Breast epithelium (tissue), 4 donors: ENCODE results near the gene PRDM1. TPM values are rescaled to one million over a fixed set of nuclear protein-coding genes. Genes with fewer than 3 reads are reported as not detected.

Source experiments
- DNase-seq, 2 donors: peaks; one replicate each; pipeline ENCODE4 v3.0.0-alpha.2; 2019; ENCODE audit warnings: low spot score in 2 of 2
- H3K27ac ChIP-seq, 2 donors: fragments of 200-600 bp; sonication (generic) in 1 of 2; one replicate each; pipeline ENCODE4 v1.5.1; 2016 to 2019; ENCODE audit warnings: mild to moderate bottlenecking in 1 of 2
- H3K27me3 ChIP-seq, 2 donors: fragments of 200-600 bp; sonication (generic) in 1 of 2; one replicate each; pipeline versions ENCODE4 v1.5.1 to v1.6.0; 2017 to 2019; ENCODE audit warnings: control low read depth in 1 of 2, mild to moderate bottlenecking in 1 of 2
- H3K36me3 ChIP-seq: fragments of 200-600 bp; one replicate; pipeline ENCODE4 v1.5.1; 2019
- H3K4me1 ChIP-seq, 2 donors: fragments of 200-600 bp; sonication (generic); one replicate each; pipeline ENCODE4 v1.5.1; 2016 to 2019; ENCODE audit warnings: control low read depth in 1 of 2
- H3K4me3 ChIP-seq, 3 donors: fragments of 200-600 bp; sonication (generic); 1 replicate in 2 of 3; 2 replicates in 1 of 3; pipeline ENCODE4 v1.5.1; 2016 to 2019; ENCODE audit warnings: mild to moderate bottlenecking in 3 of 3, moderate library complexity in 2 of 3
- H3K9me3 ChIP-seq, 2 donors: fragments of 200-600 bp; sonication (generic) in 1 of 2; one replicate each; pipeline ENCODE4 v1.5.1; 2016 to 2019; ENCODE audit warnings: control low read depth in 1 of 2
- POLR2A ChIP-seq: fragments of 450-650 bp; IDR thresholded peaks from one replicate; pipeline ENCODE4 v1.6.1; 2016; ENCODE audit warnings: antibody characterized with exemption, mild to moderate bottlenecking, moderate library complexity
- POLR2AphosphoS5 ChIP-seq, 3 donors: sonication (generic); formaldehyde crosslinking; IDR thresholded peaks; one replicate each; pipeline ENCODE4 v1.6.1; 2017; ENCODE audit warnings: antibody characterized with exemption in 3 of 3
- intact Hi-C: fragments of 100-400 bp; cut with DNase I; formaldehyde crosslinking; loops from one replicate; pipeline ENCODE4 v1.15.1; 2023; ENCODE audit warnings: low total_unique reads
- total RNA-seq, 3 donors: library from RNA; depleted of rRNA; stranded (reverse); fragments of >200 nt; gene quantifications; one replicate each; pipeline ENCODE4 v1.1.0, GENCODE V29; 2016
- TF ChIP-seq, protein P1 (sequence below), 3 donors: fragments of 450-650 bp; IDR thresholded peaks; one replicate each; pipeline ENCODE4 v1.5.1; 2016 to 2017; ENCODE audit warnings: antibody characterized with exemption in 3 of 3, mild to moderate bottlenecking in 3 of 3, moderate library complexity in 3 of 3

The PRDM1 gene
- total RNA-seq, 3 donors from 2014 or later: 6.9 to 16.0 (median 13.1) TPM

DNA sequence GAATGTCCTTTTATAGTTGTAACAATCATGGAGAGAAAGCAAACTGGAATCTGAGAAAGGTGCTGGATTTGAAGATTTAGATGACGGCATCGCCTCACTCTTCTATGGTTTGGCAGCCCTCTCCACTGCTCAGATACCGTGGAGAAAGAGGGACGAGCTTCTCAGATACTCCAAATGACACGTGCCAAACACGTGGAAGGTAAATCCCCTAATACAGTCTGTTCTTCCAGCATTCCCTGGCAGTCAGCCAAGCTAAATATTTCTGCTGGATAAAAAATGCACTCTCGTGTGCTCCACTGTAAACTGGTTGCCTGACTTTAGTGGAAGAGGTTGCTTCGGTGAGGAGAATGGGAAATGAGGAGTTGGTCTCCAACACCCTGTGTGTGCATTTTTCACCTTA lies 16.7 kb upstream of the PRDM1 start:
- intact Hi-C loops: no loop called here
- no peak overlapping the region for H3K4me3 ChIP-seq
- H3K27me3 ChIP-seq: no peaks in the 10 kb centered on the region
- H3K36me3 ChIP-seq: no peaks in the 10 kb centered on the region
- TF ChIP-seq, protein P1, sequence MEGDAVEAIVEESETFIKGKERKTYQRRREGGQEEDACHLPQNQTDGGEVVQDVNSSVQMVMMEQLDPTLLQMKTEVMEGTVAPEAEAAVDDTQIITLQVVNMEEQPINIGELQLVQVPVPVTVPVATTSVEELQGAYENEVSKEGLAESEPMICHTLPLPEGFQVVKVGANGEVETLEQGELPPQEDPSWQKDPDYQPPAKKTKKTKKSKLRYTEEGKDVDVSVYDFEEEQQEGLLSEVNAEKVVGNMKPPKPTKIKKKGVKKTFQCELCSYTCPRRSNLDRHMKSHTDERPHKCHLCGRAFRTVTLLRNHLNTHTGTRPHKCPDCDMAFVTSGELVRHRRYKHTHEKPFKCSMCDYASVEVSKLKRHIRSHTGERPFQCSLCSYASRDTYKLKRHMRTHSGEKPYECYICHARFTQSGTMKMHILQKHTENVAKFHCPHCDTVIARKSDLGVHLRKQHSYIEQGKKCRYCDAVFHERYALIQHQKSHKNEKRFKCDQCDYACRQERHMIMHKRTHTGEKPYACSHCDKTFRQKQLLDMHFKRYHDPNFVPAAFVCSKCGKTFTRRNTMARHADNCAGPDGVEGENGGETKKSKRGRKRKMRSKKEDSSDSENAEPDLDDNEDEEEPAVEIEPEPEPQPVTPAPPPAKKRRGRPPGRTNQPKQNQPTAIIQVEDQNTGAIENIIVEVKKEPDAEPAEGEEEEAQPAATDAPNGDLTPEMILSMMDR (IDR thresholded peaks at IDR 0.05): no peak
- peak in 1 of 3 donors; percentile 47 for TF ChIP-seq POLR2AphosphoS5 (IDR thresholded peaks at IDR 0.05)
- H3K9me3 ChIP-seq: no peaks in the 10 kb centered on the region
- peaks cover 0 to 4% of the 10 kb centered on the region in 2 donors for H3K4me1 ChIP-seq
- peak in 1 of 2 donors; percentile 27 for DNase-seq
- H3K27ac ChIP-seq: no peak overlapping the region

DNA sequence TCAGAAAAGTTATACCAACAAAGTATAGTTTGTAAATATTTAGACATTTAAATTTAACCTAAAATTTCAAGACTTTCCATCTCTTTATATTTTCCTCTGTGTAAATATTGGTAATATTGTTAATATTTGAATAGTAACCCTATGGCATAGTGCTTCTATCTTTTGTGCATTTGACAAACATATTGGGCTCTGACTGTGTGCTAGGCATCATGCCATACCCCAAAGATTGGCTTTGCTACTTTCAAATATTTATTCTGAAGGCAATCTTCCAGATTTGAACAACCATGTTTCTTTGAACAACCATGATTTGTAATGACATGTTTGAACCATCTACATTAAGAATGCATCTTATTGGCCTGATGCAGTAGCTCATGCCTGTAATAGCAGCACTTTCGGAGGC lies 15.5 kb upstream of the PRDM1 start:
- no peak for DNase-seq
- H3K4me1 ChIP-seq: peaks cover 0 to 4% of the 10 kb centered on the region in 2 donors
- intact Hi-C loops: loop anchor here (5.0 kb wide), 1 partner anchor 353 kb away; no protein-coding TSS in a partner anchor
- H3K36me3 ChIP-seq: no peaks in the 10 kb centered on the region
- no peak for TF ChIP-seq POLR2A
- TF ChIP-seq POLR2AphosphoS5 (IDR thresholded peaks at IDR 0.05): no peak
- TF ChIP-seq, protein P1 (IDR thresholded peaks at IDR 0.05): no peak
- no peak overlapping the region for H3K27ac ChIP-seq
- H3K9me3 ChIP-seq: no peaks in the 10 kb centered on the region
- H3K27me3 ChIP-seq: no peaks in the 10 kb centered on the region
- no peak overlapping the region for H3K4me3 ChIP-seq

DNA sequence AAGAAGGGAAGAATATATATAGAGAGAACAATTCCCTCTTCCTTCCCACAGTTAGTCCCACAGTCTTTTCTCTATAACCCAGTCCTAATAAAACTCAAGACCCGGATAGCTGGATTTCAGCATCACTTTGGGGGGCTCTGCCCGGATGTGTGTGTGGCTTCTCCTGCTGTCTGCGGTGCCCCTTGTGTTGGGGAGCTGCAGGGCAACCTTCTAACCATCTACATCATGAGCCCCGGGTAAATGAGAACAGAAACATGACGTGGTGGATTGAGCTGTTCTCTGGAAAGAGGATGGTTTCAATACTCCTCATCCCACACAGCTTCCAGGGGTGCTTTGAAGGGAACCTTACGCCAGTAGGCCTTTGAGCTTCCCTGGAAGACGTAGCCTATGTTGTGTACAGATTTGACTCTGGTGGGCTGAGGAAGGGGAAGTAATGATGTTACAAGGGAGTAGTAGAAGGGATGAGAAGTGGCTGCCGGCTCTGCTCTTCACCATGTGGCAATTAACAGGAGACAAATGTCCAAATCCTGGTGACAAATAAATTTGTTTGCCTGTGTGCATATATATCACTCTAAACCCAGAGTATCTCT lies 13.5 kb upstream of the PRDM1 start:
- H3K27me3 ChIP-seq: no peaks in the 10 kb centered on the region
- TF ChIP-seq, protein P1 (IDR thresholded peaks at IDR 0.05): no peak

DNA sequence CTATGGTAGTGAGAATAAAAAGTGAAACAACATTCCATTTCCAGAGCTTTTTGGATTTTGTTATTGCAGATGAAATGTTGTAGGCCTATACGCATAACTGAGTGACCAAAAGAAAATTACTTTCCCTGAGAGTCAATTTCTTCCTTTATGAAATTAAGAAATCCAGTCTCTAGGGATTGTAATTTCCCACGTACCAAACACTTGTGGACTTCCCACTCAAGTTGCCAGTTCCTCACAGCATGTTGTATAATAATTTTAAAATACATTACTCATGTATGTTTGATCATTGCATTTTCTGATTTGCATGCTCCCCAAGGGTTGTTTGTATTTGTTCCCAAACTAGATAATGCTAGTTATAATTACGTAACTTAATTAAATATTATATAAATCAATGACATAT lies 12.0 kb upstream of the PRDM1 start:
- H3K4me3 ChIP-seq: no peak overlapping the region
- H3K27ac ChIP-seq: no peak overlapping the region
- no peaks in the 10 kb centered on the region for H3K9me3 ChIP-seq
- peaks cover 0 to 4% of the 10 kb centered on the region in 2 donors for H3K4me1 ChIP-seq
- TF ChIP-seq POLR2A: no peak
- no peak for TF ChIP-seq POLR2AphosphoS5 (IDR thresholded peaks at IDR 0.05)
- TF ChIP-seq, protein P1 (IDR thresholded peaks at IDR 0.05): no peak
- intact Hi-C loops: loop anchor here (5.0 kb wide), 1 partner anchor 357 kb away; no protein-coding TSS in a partner anchor
- H3K36me3 ChIP-seq: no peaks in the 10 kb centered on the region
- no peak for DNase-seq
- no peaks in the 10 kb centered on the region for H3K27me3 ChIP-seq

More for the DNA sequence above, 13.5 kb upstream of the PRDM1 start:
- Histone ChIP-seq H3K4me1 (peaks cover 0 to 4% of the 10 kb centered on the region in 2 donors), H3K27ac (no peak overlapping the region), H3K36me3 (no peaks in the 10 kb centered on the region), H3K4me3 (no peak overlapping the region), H3K9me3 (no peaks in the 10 kb centered on the region)
- intact Hi-C loops: loop anchor here (5.0 kb wide), 1 partner anchor 355 kb away; no protein-coding TSS in a partner anchor
- no peak for DNase-seq

DNA sequence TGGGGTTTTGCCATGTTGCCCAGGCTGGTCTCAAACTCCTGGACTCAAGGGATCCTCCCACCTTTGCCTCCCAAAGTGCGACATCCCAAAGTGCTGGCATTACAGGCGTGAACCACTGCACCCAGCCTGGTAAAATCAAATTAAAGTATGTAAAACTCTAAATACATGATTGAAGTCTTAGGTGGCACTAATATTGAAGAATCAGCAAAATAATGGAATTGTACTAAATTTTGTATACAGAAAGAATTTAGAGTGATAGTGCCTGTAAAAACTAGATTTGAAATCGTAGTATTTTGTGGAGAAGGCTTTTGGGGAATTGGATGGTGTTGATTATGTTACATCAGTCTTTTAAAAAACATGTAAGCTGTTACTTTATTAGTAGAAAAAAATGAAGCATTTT lies 10.0 kb upstream of the PRDM1 start:
- H3K4me3 ChIP-seq: no peak overlapping the region
- no peak overlapping the region for H3K27ac ChIP-seq
- no peaks in the 10 kb centered on the region for H3K9me3 ChIP-seq
- no peaks in the 10 kb centered on the region for H3K27me3 ChIP-seq
- no peaks in the 10 kb centered on the region for H3K4me1 ChIP-seq
- intact Hi-C loops: no loop called here
- no peaks in the 10 kb centered on the region for H3K36me3 ChIP-seq
- DNase-seq: no peak
- TF ChIP-seq POLR2AphosphoS5 (IDR thresholded peaks at IDR 0.05): no peak
- TF ChIP-seq, protein P1 (IDR thresholded peaks at IDR 0.05): no peak
- TF ChIP-seq POLR2A: no peak
